GM23338 (cell line): ENCODE measurements around the gene ESPNL. TPM values are rescaled to one million over a fixed set of nuclear protein-coding genes. Genes with fewer than 3 reads are reported as not detected.

Source experiments
- ATAC-seq: fragments of 200-7000 bp; cut with Tn5 transposase; 3 replicates; pipeline ENCODE4 v1.9.1; 2020
- DNase-seq: peaks from one replicate; pipeline ENCODE4 v3.0.0-alpha.2; 2015; ENCODE audit warnings: low spot score
- H2AFZ ChIP-seq: fragments of 200-600 bp; sonication (generic); 2 replicates; pipeline ENCODE4 v1.8.0; 2016; ENCODE audit warnings: antibody characterized with exemption, mild to moderate bottlenecking, moderate library complexity
- H3F3A ChIP-seq: fragments of 200-600 bp; sonication (generic); replicated peaks from 2 replicates; pipeline ENCODE4 v1.8.0; 2017; ENCODE audit warnings: antibody characterized with exemption, mixed run types, low read depth
- H3K27ac ChIP-seq: fragments of 200-600 bp; sonication (generic); 2 replicates; pipeline ENCODE4 v1.6.1; 2016; ENCODE audit warnings: low read depth
- H3K27me3 ChIP-seq: fragments of 200-600 bp; sonication (generic); 2 replicates; pipeline ENCODE4 v1.8.0; 2016; ENCODE audit warnings: mild to moderate bottlenecking, mixed run types, moderate library complexity; ENCODE audit not compliant: insufficient read depth
- H3K36me3 ChIP-seq: fragments of 200-600 bp; sonication (generic); 2 replicates; pipeline ENCODE4 v1.8.0; 2016; ENCODE audit warnings: mild to moderate bottlenecking; ENCODE audit not compliant: insufficient read depth
- H3K4me1 ChIP-seq: fragments of 200-600 bp; sonication (generic); 2 replicates; pipeline ENCODE4 v1.8.0; 2016; ENCODE audit warnings: mild to moderate bottlenecking, moderate library complexity; ENCODE audit not compliant: insufficient read depth
- H3K4me2 ChIP-seq: fragments of 200-600 bp; sonication (generic); 2 replicates; pipeline ENCODE4 v1.7.1; 2017; ENCODE audit warnings: mixed run types
- H3K4me3 ChIP-seq: fragments of 200-600 bp; sonication (generic); 2 replicates; pipeline ENCODE4 v1.6.1; 2016; ENCODE audit warnings: mixed run types
- H3K79me2 ChIP-seq: fragments of 200-600 bp; sonication (generic); replicated peaks from 2 replicates; pipeline ENCODE4 v1.8.0; 2017; ENCODE audit warnings: mild to moderate bottlenecking; ENCODE audit not compliant: insufficient read depth
- H3K9me2 ChIP-seq: fragments of 200-600 bp; sonication (generic); 2 replicates; pipeline ENCODE4 v1.8.0; 2017; ENCODE audit not compliant: insufficient read depth
- H4K20me1 ChIP-seq: fragments of 200-600 bp; sonication (generic); replicated peaks from 2 replicates; pipeline ENCODE4 v1.8.0; 2017; ENCODE audit warnings: mild to moderate bottlenecking; ENCODE audit not compliant: insufficient read depth
- H3K27ac Mint-ChIP-seq: 2 replicates; pipeline ENCODE4 v1.8.0; 2020; ENCODE audit warnings: inconsistent platforms, mild to moderate bottlenecking, moderate library complexity, mixed read lengths
- H3K27me3 Mint-ChIP-seq: 3 replicates; pipeline ENCODE4 v1.8.0; 2022; ENCODE audit warnings: low read depth, mild to moderate bottlenecking, moderate library complexity, mixed read lengths, inconsistent platforms; ENCODE audit not compliant: insufficient read depth, poor library complexity
- H3K36me3 Mint-ChIP-seq: 3 replicates; pipeline ENCODE4 v1.8.0; 2021; ENCODE audit warnings: low read depth, mild to moderate bottlenecking, inconsistent platforms, moderate library complexity, mixed read lengths
- H3K4me1 Mint-ChIP-seq: 3 replicates; pipeline ENCODE4 v1.8.0; 2020; ENCODE audit warnings: mild to moderate bottlenecking, inconsistent platforms, mixed read lengths
- H3K4me3 Mint-ChIP-seq: 3 replicates; pipeline ENCODE4 v1.8.0; 2021; ENCODE audit warnings: moderate library complexity, mild to moderate bottlenecking, inconsistent platforms, mixed read lengths
- H3K9me3 Mint-ChIP-seq: 3 replicates; pipeline ENCODE4 v1.8.0; 2020; ENCODE audit warnings: moderate library complexity, mild to moderate bottlenecking, inconsistent platforms, mixed read lengths
- CREB1 ChIP-seq: fragments of 250-450 bp; sonication (Bioruptor Pico); IDR thresholded peaks from 2 replicates; pipeline ENCODE4 v1.5.0; 2020; ENCODE audit warnings: low read depth, mild to moderate bottlenecking, moderate library complexity
- EZH2 ChIP-seq: fragments of 200-600 bp; sonication (generic); IDR thresholded peaks from one replicate; pipeline ENCODE4 v1.8.0; 2017; ENCODE audit warnings: antibody characterized with exemption, mild to moderate bottlenecking, low read depth; ENCODE audit not compliant: unreplicated experiment
- EZH2phosphoT487 ChIP-seq: fragments of 200-600 bp; sonication (generic); IDR thresholded peaks from one replicate; pipeline ENCODE4 v1.8.1; 2018; ENCODE audit warnings: antibody characterized with exemption; ENCODE audit not compliant: unreplicated experiment
- JUNB ChIP-seq: IDR thresholded peaks from one replicate; pipeline ENCODE4 v1.6.1; 2016; ENCODE audit warnings: antibody characterized with exemption; ENCODE audit not compliant: unreplicated experiment
- NANOG ChIP-seq: IDR thresholded peaks from 2 replicates; pipeline ENCODE4 v1.6.1; 2016; ENCODE audit warnings: antibody characterized with exemption, borderline replicate concordance
- POLR2AphosphoS5 ChIP-seq: IDR thresholded peaks from 2 replicates; pipeline ENCODE4 v1.6.1; 2016; ENCODE audit warnings: antibody characterized with exemption, low read depth
- STAT1 ChIP-seq: IDR thresholded peaks from one replicate; pipeline ENCODE4 v1.6.1; 2016; ENCODE audit warnings: antibody characterized with exemption; ENCODE audit not compliant: unreplicated experiment
- ZNF114 ChIP-seq: fragments of 250-450 bp; sonication (Bioruptor Pico); IDR thresholded peaks from 2 replicates; pipeline ENCODE4 v1.5.0; 2020; ENCODE audit warnings: mild to moderate bottlenecking, moderate library complexity
- polyA plus RNA-seq: library from polyadenylated mRNA; unstranded; fragments of >200 nt; fragmentation: Nextera tagmentation; extraction: Ambion mirVana; gene quantifications from 2 replicates; pipeline ENCODE4 v1.2.1, GENCODE V29; 2016
- total RNA-seq: library from RNA; depleted of rRNA; stranded (reverse); fragments of >200 nt; shearing (Covaris generic); gene quantifications from 2 replicates; pipeline ENCODE4 v1.2.3, GENCODE V29; 2014
- TF ChIP-seq, protein P1 (sequence below): IDR thresholded peaks from one replicate; pipeline ENCODE4 v1.6.1; 2018; ENCODE audit warnings: antibody characterized with exemption; ENCODE audit not compliant: unreplicated experiment
- TF ChIP-seq, protein P2 (sequence below): fragments of 250-450 bp; sonication (Bioruptor Pico); IDR thresholded peaks from 2 replicates; pipeline ENCODE4 v1.5.0; 2020; ENCODE audit warnings: mild to moderate bottlenecking, moderate library complexity
- TF ChIP-seq, protein P3 (sequence below): IDR thresholded peaks from 2 replicates; pipeline ENCODE4 v1.6.1; 2016; ENCODE audit warnings: antibody characterized with exemption

ESPNL gene
- total and polyA plus RNA-seq, 2 experiments from 2014 or later = 0.44 to 3.1 TPM

DNA sequence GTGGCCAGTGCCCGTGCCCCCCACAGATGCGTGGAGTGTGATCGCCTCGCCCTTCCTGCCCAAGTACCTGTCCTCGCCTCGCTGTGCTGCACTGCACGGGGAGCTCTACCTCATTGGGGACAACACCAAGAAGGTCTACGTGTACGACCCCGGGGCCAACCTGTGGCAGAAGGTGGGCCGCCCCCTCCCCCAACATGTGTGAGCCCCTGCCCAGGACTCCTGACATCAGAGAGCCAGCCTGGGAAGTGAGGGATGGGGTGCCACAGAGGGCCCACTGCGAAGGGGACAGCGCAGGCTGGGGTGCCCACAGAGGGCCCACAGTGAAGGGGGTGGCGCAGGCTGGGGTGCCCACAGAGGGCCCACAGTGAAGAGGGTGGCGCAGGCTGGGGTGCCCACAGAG lies 48.8 kb downstream of the ESPNL start:
- TF ChIP-seq, protein P1, sequence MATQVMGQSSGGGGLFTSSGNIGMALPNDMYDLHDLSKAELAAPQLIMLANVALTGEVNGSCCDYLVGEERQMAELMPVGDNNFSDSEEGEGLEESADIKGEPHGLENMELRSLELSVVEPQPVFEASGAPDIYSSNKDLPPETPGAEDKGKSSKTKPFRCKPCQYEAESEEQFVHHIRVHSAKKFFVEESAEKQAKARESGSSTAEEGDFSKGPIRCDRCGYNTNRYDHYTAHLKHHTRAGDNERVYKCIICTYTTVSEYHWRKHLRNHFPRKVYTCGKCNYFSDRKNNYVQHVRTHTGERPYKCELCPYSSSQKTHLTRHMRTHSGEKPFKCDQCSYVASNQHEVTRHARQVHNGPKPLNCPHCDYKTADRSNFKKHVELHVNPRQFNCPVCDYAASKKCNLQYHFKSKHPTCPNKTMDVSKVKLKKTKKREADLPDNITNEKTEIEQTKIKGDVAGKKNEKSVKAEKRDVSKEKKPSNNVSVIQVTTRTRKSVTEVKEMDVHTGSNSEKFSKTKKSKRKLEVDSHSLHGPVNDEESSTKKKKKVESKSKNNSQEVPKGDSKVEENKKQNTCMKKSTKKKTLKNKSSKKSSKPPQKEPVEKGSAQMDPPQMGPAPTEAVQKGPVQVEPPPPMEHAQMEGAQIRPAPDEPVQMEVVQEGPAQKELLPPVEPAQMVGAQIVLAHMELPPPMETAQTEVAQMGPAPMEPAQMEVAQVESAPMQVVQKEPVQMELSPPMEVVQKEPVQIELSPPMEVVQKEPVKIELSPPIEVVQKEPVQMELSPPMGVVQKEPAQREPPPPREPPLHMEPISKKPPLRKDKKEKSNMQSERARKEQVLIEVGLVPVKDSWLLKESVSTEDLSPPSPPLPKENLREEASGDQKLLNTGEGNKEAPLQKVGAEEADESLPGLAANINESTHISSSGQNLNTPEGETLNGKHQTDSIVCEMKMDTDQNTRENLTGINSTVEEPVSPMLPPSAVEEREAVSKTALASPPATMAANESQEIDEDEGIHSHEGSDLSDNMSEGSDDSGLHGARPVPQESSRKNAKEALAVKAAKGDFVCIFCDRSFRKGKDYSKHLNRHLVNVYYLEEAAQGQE = no peak
- TF ChIP-seq EZH2phosphoT487 (no peak), JUNB (no peak), NANOG (no peak), ZNF114 (CRISPR knock-in tag) (no peak), STAT1 (no peak), EZH2 (no peak), CREB1 (no peak), POLR2AphosphoS5 (no peak)
- TF ChIP-seq, protein P2, sequence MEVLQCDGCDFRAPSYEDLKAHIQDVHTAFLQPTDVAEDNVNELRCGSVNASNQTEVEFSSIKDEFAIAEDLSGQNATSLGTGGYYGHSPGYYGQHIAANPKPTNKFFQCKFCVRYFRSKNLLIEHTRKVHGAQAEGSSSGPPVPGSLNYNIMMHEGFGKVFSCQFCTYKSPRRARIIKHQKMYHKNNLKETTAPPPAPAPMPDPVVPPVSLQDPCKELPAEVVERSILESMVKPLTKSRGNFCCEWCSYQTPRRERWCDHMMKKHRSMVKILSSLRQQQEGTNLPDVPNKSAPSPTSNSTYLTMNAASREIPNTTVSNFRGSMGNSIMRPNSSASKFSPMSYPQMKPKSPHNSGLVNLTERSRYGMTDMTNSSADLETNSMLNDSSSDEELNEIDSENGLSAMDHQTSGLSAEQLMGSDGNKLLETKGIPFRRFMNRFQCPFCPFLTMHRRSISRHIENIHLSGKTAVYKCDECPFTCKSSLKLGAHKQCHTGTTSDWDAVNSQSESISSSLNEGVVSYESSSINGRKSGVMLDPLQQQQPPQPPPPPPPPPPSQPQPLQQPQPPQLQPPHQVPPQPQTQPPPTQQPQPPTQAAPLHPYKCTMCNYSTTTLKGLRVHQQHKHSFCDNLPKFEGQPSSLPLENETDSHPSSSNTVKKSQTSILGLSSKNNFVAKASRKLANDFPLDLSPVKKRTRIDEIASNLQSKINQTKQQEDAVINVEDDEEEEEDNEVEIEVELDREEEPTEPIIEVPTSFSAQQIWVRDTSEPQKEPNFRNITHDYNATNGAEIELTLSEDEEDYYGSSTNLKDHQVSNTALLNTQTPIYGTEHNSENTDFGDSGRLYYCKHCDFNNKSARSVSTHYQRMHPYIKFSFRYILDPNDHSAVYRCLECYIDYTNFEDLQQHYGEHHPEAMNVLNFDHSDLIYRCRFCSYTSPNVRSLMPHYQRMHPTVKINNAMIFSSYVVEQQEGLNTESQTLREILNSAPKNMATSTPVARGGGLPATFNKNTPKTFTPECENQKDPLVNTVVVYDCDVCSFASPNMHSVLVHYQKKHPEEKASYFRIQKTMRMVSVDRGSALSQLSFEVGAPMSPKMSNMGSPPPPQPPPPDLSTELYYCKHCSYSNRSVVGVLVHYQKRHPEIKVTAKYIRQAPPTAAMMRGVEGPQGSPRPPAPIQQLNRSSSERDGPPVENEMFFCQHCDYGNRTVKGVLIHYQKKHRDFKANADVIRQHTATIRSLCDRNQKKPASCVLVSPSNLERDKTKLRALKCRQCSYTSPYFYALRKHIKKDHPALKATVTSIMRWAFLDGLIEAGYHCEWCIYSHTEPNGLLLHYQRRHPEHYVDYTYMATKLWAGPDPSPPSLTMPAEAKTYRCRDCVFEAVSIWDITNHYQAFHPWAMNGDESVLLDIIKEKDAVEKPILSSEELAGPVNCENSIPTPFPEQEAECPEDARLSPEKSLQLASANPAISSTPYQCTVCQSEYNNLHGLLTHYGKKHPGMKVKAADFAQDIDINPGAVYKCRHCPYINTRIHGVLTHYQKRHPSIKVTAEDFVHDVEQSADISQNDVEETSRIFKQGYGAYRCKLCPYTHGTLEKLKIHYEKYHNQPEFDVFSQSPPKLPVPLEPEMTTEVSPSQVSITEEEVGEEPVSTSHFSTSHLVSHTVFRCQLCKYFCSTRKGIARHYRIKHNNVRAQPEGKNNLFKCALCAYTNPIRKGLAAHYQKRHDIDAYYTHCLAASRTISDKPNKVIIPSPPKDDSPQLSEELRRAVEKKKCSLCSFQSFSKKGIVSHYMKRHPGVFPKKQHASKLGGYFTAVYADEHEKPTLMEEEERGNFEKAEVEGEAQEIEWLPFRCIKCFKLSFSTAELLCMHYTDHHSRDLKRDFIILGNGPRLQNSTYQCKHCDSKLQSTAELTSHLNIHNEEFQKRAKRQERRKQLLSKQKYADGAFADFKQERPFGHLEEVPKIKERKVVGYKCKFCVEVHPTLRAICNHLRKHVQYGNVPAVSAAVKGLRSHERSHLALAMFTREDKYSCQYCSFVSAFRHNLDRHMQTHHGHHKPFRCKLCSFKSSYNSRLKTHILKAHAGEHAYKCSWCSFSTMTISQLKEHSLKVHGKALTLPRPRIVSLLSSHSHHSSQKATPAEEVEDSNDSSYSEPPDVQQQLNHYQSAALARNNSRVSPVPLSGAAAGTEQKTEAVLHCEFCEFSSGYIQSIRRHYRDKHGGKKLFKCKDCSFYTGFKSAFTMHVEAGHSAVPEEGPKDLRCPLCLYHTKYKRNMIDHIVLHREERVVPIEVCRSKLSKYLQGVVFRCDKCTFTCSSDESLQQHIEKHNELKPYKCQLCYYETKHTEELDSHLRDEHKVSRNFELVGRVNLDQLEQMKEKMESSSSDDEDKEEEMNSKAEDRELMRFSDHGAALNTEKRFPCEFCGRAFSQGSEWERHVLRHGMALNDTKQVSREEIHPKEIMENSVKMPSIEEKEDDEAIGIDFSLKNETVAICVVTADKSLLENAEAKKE (CRISPR knock-in tag) = no peak
- TF ChIP-seq, protein P3, sequence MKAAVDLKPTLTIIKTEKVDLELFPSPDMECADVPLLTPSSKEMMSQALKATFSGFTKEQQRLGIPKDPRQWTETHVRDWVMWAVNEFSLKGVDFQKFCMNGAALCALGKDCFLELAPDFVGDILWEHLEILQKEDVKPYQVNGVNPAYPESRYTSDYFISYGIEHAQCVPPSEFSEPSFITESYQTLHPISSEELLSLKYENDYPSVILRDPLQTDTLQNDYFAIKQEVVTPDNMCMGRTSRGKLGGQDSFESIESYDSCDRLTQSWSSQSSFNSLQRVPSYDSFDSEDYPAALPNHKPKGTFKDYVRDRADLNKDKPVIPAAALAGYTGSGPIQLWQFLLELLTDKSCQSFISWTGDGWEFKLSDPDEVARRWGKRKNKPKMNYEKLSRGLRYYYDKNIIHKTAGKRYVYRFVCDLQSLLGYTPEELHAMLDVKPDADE = no peak

More for the DNA sequence above, 48.8 kb downstream of the ESPNL start:
- Histone ChIP-seq H3K4me1 (no peaks in the 10 kb centered on the region; the same call in 1 of the 2 replicates), H3K4me3 (no peak overlapping the region), H3K9me2 (no peaks in the 10 kb centered on the region), H2AFZ (no peak overlapping the region), H3K79me2 (no peaks in the 10 kb centered on the region), H3K27me3 (no peaks in the 10 kb centered on the region), H3K4me2 (no peak overlapping the region), H3K27ac (no peak overlapping the region), H3F3A (no peaks in the 10 kb centered on the region), H3K36me3 (no peaks in the 10 kb centered on the region), H4K20me1 (no peaks in the 10 kb centered on the region)
- H3K9me3 Mint-ChIP-seq = peaks cover under 1% of the 10 kb centered on the region; the same call in 2 of the 3 replicates
- peaks cover 3% of the 10 kb centered on the region for H3K27me3 Mint-ChIP-seq
- H3K4me1 Mint-ChIP-seq = peaks cover 4% of the 10 kb centered on the region; the same call in 2 of the 3 replicates
- no peak overlapping the region for H3K4me3 Mint-ChIP-seq
- DNase-seq (no peak), ATAC-seq (no peak)
- H3K27ac Mint-ChIP-seq = no peak overlapping the region
- no peaks in the 10 kb centered on the region for H3K36me3 Mint-ChIP-seq
